Germinal center (tissue), 1 donor: ENCODE data around the gene CDCA3.
"Not testable (repeated sequence)": the region's sequence is repeated elsewhere in the genome, so short reads cannot be mapped to it uniquely, and the experiment has no call there.

ENCODE experiments used
- DNase-seq: peaks from one replicate; pipeline ENCODE4 v3.0.0; 2012; ENCODE audit warnings: mixed read lengths, low spot score

Gene CDCA3

GRCh38 chr12:6851153-6851920, at the start of gene CDCA3:
CDCA3 (minus strand) TSS chr12:6851286; CDS start chr12:6850952, 334 bp downstream.
- peak; percentile 100 for DNase-seq

- no peak for DNase-seq
Measured at GRCh38 chr12:6899837-6900519, 48.9 kb upstream of the CDCA3 start.

- DNase-seq: no peak
Measured at GRCh38 chr12:6899427-6899826, 48.3 kb upstream of the CDCA3 start.

GRCh38 chr12:6896846-6897435, 45.9 kb upstream of the CDCA3 start:
- no peak for DNase-seq

GRCh38 chr12:6894321-6894720, 43.2 kb upstream of the CDCA3 start:
- no peak for DNase-seq

GRCh38 chr12:6892683-6893082, 41.6 kb upstream of the CDCA3 start:
- DNase-seq: not testable (repeated sequence)

- DNase-seq: no peak
Measured at GRCh38 chr12:6891646-6892001, 40.5 kb upstream of the CDCA3 start.

- peak; percentile 96 for DNase-seq
Measured at GRCh38 chr12:6890789-6891645, 39.9 kb upstream of the CDCA3 start.

- DNase-seq: not testable (repeated sequence)
Measured at GRCh38 chr12:6889775-6890573, 38.9 kb upstream of the CDCA3 start.

GRCh38 chr12:6888794-6889193, 37.7 kb upstream of the CDCA3 start:
- DNase-seq: not testable (repeated sequence)

- no peak for DNase-seq
Measured at GRCh38 chr12:6888360-6888759, 37.3 kb upstream of the CDCA3 start.

- no peak for DNase-seq
Measured at GRCh38 chr12:6887460-6887859, 36.4 kb upstream of the CDCA3 start.

- DNase-seq: not testable (repeated sequence)
Measured at GRCh38 chr12:6886206-6886999, 35.3 kb upstream of the CDCA3 start.

GRCh38 chr12:6884539-6884938, 33.5 kb upstream of the CDCA3 start:
- DNase-seq: no peak

- DNase-seq: no peak
Measured at GRCh38 chr12:6883683-6884082, 32.6 kb upstream of the CDCA3 start.

GRCh38 chr12:6883252-6883651, 32.2 kb upstream of the CDCA3 start:
- DNase-seq: no peak

- not testable (repeated sequence) for DNase-seq
Measured at GRCh38 chr12:6879824-6880223, 28.7 kb upstream of the CDCA3 start.

GRCh38 chr12:6874015-6874368, 22.9 kb upstream of the CDCA3 start:
- DNase-seq: not testable (repeated sequence)

- peak; percentile 95 for DNase-seq
Measured at GRCh38 chr12:6873094-6874014, 22.3 kb upstream of the CDCA3 start, which contains the start of gene SPSB2. SPSB2 (minus strand) TSS chr12:6873303; CDS start chr12:6872901, 402 bp downstream.
